Cardiac muscle cell (in vitro differentiated cells and primary cell): ENCODE data around the gene USP17L26. TPM values are rescaled to one million over a fixed set of nuclear protein-coding genes. Genes with fewer than 3 reads are reported as not detected.
"Not testable (repeated sequence)": the region's sequence is repeated elsewhere in the genome, so short reads cannot be mapped to it uniquely, and the experiment has no call there.

Source experiments
- DNase-seq, 2 donors: peaks; one replicate each; pipeline versions ENCODE4 v3.0.0 to v3.0.0-alpha.2; 2010 to 2017; ENCODE audit warnings: low read depth in 1 of 2, low spot score in 1 of 2
- H3K27ac ChIP-seq: fragments of 200-600 bp; sonication (generic); 2 replicates; pipeline ENCODE4 v1.5.1; 2016
- H3K27me3 ChIP-seq: fragments of 200-600 bp; sonication (generic); 2 replicates; pipeline ENCODE4 v1.6.0; 2016; ENCODE audit warnings: control low read depth
- H3K36me3 ChIP-seq: fragments of 200-600 bp; sonication (generic); 2 replicates; pipeline ENCODE4 v1.5.1; 2016; ENCODE audit warnings: control low read depth
- H3K4me1 ChIP-seq: fragments of 200-600 bp; sonication (generic); 2 replicates; pipeline ENCODE4 v1.8.1; 2017; ENCODE audit warnings: low read depth, mild to moderate bottlenecking, mixed run types
- H3K4me3 ChIP-seq: fragments of 200-600 bp; sonication (generic); 2 replicates; pipeline ENCODE4 v1.5.1; 2016; ENCODE audit warnings: mild to moderate bottlenecking
- H3K9me3 ChIP-seq: fragments of 200-600 bp; sonication (generic); 2 replicates; pipeline ENCODE4 v1.5.1; 2017; ENCODE audit warnings: low read depth, mild to moderate bottlenecking, control low read depth
- polyA plus RNA-seq: library from polyadenylated mRNA; unstranded; fragments of >200 nt; fragmentation: Nextera tagmentation; extraction: Ambion mirVana; gene quantifications from 2 replicates; pipeline ENCODE4 v1.2.1, GENCODE V29; 2016
- total RNA-seq: library from RNA; depleted of rRNA; stranded (reverse); fragments of >200 nt; gene quantifications from 2 replicates; pipeline ENCODE4 v1.2.3, GENCODE V29; 2016

USP17L26 gene, protein sequence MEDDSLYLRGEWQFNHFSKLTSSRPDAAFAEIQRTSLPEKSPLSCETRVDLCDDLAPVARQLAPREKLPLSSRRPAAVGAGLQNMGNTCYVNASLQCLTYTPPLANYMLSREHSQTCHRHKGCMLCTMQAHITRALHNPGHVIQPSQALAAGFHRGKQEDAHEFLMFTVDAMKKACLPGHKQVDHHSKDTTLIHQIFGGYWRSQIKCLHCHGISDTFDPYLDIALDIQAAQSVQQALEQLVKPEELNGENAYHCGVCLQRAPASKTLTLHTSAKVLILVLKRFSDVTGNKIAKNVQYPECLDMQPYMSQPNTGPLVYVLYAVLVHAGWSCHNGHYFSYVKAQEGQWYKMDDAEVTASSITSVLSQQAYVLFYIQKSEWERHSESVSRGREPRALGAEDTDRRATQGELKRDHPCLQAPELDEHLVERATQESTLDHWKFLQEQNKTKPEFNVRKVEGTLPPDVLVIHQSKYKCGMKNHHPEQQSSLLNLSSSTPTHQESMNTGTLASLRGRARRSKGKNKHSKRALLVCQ
- not detected in 2 replicates for total RNA-seq
- polyA plus RNA-seq, result not detected in 2 replicates

DNA sequence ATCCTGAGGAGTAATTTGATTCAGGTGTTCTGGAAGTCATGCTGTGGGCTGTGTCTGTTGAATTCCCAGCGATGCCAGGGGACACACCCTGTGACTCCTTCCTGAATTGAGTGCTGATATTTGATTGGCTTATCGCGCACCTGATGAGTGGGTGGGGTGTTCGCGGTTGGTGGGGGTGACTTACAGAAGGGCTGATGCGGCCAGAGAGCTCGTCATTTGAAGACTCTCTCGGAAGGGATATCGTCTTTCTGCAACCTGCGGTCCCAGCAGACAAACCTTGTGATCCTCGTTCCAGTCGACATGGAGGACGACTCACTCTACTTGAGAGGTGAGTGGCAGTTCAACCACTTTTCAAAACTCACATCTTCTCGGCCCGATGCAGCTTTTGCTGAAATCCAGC lies at the start of gene USP17L26:
TSS of gene USP17L26 (plus strand) at position 301 of the 400 bp plus-strand sequence. CDS start at position 301, 0 bp downstream.
- not testable (repeated sequence) for H3K4me1 ChIP-seq, H3K36me3 ChIP-seq, DNase-seq, H3K27ac ChIP-seq, H3K4me3 ChIP-seq, H3K27me3 ChIP-seq, H3K9me3 ChIP-seq

DNA sequence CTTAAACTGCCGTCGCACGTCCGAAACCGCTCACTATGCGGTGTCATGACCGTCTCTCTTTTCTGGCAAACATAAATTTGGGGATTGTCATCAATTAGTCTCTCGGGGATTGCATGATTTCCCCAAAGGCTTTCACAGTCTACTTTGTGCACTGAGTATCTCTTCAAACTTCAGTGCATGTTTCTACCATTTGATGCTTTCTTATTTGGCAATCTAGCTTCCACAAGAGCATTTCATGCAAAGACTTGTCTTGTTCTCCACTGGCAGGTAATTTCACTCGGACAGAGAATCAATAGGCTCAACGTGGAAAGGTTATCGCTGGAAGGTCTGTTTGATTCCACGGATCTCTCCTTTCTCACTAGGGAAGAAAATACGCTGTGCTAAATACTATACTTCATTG lies 10.3 kb upstream of the USP17L26 start:
- not testable (repeated sequence) for H3K9me3 ChIP-seq, H3K4me3 ChIP-seq, H3K4me1 ChIP-seq, H3K27ac ChIP-seq, H3K36me3 ChIP-seq, DNase-seq, H3K27me3 ChIP-seq

- DNase-seq, H3K4me1 ChIP-seq, H3K9me3 ChIP-seq, H3K27ac ChIP-seq, H3K27me3 ChIP-seq, H3K36me3 ChIP-seq, H3K4me3 ChIP-seq: not testable (repeated sequence)
Observed at GRCh38 chr4:9324865-9325264, 9.6 kb upstream of the USP17L26 start, which contains the start of gene USP17L24. TSS of gene USP17L24 (plus strand) at chr4:9325165. CDS start at chr4:9325165, 0 bp downstream.

GRCh38 chr4:9329611-9330010 lies 4.8 kb upstream of the USP17L26 start, which contains the start of gene USP17L25:
TSS of gene USP17L25 (plus strand) at chr4:9329911. CDS start at chr4:9329911, 0 bp downstream.
- H3K9me3 ChIP-seq, H3K4me3 ChIP-seq, H3K4me1 ChIP-seq, H3K36me3 ChIP-seq, DNase-seq, H3K27ac ChIP-seq, H3K27me3 ChIP-seq: not testable (repeated sequence)

DNA sequence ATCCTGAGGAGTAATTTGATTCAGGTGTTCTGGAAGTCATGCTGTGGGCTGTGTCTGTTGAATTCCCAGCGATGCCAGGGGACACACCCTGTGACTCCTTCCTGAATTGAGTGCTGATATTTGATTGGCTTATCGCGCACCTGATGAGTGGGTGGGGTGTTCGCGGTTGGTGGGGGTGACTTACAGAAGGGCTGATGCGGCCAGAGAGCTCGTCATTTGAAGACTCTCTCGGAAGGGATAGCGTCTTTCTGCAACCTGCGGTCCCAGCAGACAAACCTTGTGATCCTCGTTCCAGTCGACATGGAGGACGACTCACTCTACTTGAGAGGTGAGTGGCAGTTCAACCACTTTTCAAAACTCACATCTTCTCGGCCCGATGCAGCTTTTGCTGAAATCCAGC lies 4.6 kb downstream of the USP17L26 start, which contains the start of gene USP17L5:
TSS of gene USP17L5 (plus strand) at position 301 of the 400 bp plus-strand sequence. CDS start at position 301, 0 bp downstream.
- not testable (repeated sequence) for H3K36me3 ChIP-seq, H3K27ac ChIP-seq, H3K4me1 ChIP-seq, H3K27me3 ChIP-seq, H3K9me3 ChIP-seq, DNase-seq, H3K4me3 ChIP-seq

- not testable (repeated sequence) for H3K4me1 ChIP-seq, H3K27me3 ChIP-seq, H3K27ac ChIP-seq, H3K9me3 ChIP-seq, H3K36me3 ChIP-seq, DNase-seq, H3K4me3 ChIP-seq
Observed at GRCh38 chr4:9343848-9344247, 9.4 kb downstream of the USP17L26 start, which contains the start of gene USP17L27. TSS of gene USP17L27 (plus strand) at chr4:9344148. CDS start at chr4:9344148, 0 bp downstream.

GRCh38 chr4:9348593-9348992 lies 14.1 kb downstream of the USP17L26 start, which contains the start of gene USP17L28:
TSS of gene USP17L28 (plus strand) at chr4:9348893. CDS start at chr4:9348893, 0 bp downstream.
- not testable (repeated sequence) for H3K4me3 ChIP-seq, H3K9me3 ChIP-seq, H3K4me1 ChIP-seq, H3K27ac ChIP-seq, DNase-seq, H3K36me3 ChIP-seq, H3K27me3 ChIP-seq

DNA sequence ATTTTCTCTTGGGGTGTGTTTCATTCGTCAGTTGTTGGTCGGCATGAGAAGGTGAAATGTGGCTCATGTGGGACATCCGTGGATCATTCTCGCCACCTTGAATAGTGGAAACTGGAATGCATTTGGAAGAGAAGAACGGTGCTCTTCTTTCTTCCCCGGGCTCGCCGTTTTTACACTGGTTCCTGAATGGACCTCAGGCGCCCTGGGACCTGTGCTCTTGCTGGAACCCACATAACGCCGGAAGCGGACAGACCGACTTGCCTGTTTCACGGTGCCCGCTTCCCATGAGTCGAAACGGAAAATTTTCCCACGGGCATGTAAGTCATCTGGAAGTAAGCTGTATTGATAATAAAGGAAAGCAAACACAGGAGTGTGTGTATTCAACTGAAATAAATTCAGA lies 16.4 kb downstream of the USP17L26 start:
- not testable (repeated sequence) for H3K36me3 ChIP-seq

DNA sequence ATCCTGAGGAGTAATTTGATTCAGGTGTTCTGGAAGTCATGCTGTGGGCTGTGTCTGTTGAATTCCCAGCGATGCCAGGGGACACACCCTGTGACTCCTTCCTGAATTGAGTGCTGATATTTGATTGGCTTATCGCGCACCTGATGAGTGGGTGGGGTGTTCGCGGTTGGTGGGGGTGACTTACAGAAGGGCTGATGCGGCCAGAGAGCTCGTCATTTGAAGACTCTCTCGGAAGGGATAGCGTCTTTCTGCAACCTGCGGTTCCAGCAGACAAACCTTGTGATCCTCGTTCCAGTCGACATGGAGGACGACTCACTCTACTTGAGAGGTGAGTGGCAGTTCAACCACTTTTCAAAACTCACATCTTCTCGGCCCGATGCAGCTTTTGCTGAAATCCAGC lies 18.9 kb downstream of the USP17L26 start, which contains the start of gene USP17L29:
TSS of gene USP17L29 (plus strand) at position 301 of the 400 bp plus-strand sequence. CDS start at position 301, 0 bp downstream.
- not testable (repeated sequence) for DNase-seq, H3K27me3 ChIP-seq, H3K4me1 ChIP-seq, H3K27ac ChIP-seq, H3K9me3 ChIP-seq, H3K4me3 ChIP-seq, H3K36me3 ChIP-seq

More for the DNA sequence above, 16.4 kb downstream of the USP17L26 start:
- not testable (repeated sequence) for H3K27ac ChIP-seq, H3K4me3 ChIP-seq, H3K9me3 ChIP-seq, H3K4me1 ChIP-seq, DNase-seq, H3K27me3 ChIP-seq

- not testable (repeated sequence) for H3K4me3 ChIP-seq, H3K27ac ChIP-seq, H3K36me3 ChIP-seq, DNase-seq, H3K27me3 ChIP-seq, H3K4me1 ChIP-seq, H3K9me3 ChIP-seq
Observed at GRCh38 chr4:9362829-9363228, 28.4 kb downstream of the USP17L26 start, which contains the start of gene USP17L30. TSS of gene USP17L30 (plus strand) at chr4:9363129. CDS start at chr4:9363129, 0 bp downstream.

GRCh38 chr4:9379881-9380280 lies 45.4 kb downstream of the USP17L26 start:
- not testable (repeated sequence) for H3K36me3 ChIP-seq, DNase-seq, H3K4me3 ChIP-seq, H3K9me3 ChIP-seq, H3K4me1 ChIP-seq, H3K27me3 ChIP-seq, H3K27ac ChIP-seq
